Skin epidermis (tissue), 12 donors: ENCODE measurements around the gene TAS2R19.

ENCODE experiments used
- H3K27ac ChIP-seq, 21 experiments: fragments of 200-600 bp; sonication (generic) in 11 of 21; one replicate each; pipeline ENCODE4 v1.5.0; 2020; ENCODE audit warnings: mild to moderate bottlenecking in 3 of 21, inconsistent platforms in 2 of 21, moderate library complexity in 2 of 21
- H3K4me3 ChIP-seq, 7 experiments: fragments of 200-600 bp; sonication (generic) in 2 of 7; one replicate each; pipeline ENCODE4 v1.5.0; 2020; ENCODE audit warnings: inconsistent platforms in 2 of 7, mild to moderate bottlenecking in 2 of 7, moderate library complexity in 1 of 7

The TAS2R19 gene

GRCh38 chr12:11007608-11008007 lies 14.8 kb downstream of the TAS2R19 start:
- no peak overlapping the region for H3K4me3 ChIP-seq
- no peak overlapping the region for H3K27ac ChIP-seq

- Histone ChIP-seq H3K27ac (no peak within 1 kb of the TSS), H3K4me3 (no peak within 1 kb of the TSS)
Observed at GRCh38 chr12:10998204-10998603, 24.2 kb downstream of the TAS2R19 start, which contains the start of gene TAS2R20. Gene TAS2R20, minus strand, starts transcription at chr12:10998304. Its CDS starts 429 bp downstream, at chr12:10997875.

GRCh38 chr12:10994307-10994706 lies 28.1 kb downstream of the TAS2R19 start:
- H3K4me3 ChIP-seq: no peak overlapping the region
- no peak overlapping the region for H3K27ac ChIP-seq

GRCh38 chr12:10989107-10989506 lies 33.3 kb downstream of the TAS2R19 start:
- Histone ChIP-seq H3K4me3 (no peak overlapping the region), H3K27ac (no peak overlapping the region)

- no peak within 1 kb of the TSS for H3K4me3 ChIP-seq
- no peak within 1 kb of the TSS for H3K27ac ChIP-seq
Observed at GRCh38 chr12:10986812-10987211, 35.6 kb downstream of the TAS2R19 start, which contains the start of gene TAS2R50. Gene TAS2R50, minus strand, starts transcription at chr12:10986912. Its CDS starts 52 bp downstream, at chr12:10986860.

GRCh38 chr12:10982244-10982643 lies 40.2 kb downstream of the TAS2R19 start:
- no peak overlapping the region for H3K27ac ChIP-seq
- H3K4me3 ChIP-seq: no peak overlapping the region

- Histone ChIP-seq H3K4me3 (no peak overlapping the region), H3K27ac (no peak overlapping the region)
Observed at GRCh38 chr12:10974965-10975364, 47.5 kb downstream of the TAS2R19 start.
